Stomach (tissue), 4 donors: ENCODE results near the gene C4B.

ENCODE experiments used
- EP300 ChIP-seq: sonication (generic); formaldehyde crosslinking; IDR thresholded peaks from one replicate; pipeline ENCODE4 v1.6.1; 2017; ENCODE audit warnings: antibody characterized with exemption
- TF ChIP-seq, protein P1 (sequence below), 7 experiments: fragments of 450-650 bp in 4 of 7; fragments of 200-600 bp in 3 of 7; sonication (generic) in 3 of 7; IDR thresholded peaks; one replicate each; pipeline ENCODE4 v1.5.1; 2016 to 2019; ENCODE audit warnings: antibody characterized with exemption in 7 of 7, control low read depth in 2 of 7, mild to moderate bottlenecking in 1 of 7

DNA sequence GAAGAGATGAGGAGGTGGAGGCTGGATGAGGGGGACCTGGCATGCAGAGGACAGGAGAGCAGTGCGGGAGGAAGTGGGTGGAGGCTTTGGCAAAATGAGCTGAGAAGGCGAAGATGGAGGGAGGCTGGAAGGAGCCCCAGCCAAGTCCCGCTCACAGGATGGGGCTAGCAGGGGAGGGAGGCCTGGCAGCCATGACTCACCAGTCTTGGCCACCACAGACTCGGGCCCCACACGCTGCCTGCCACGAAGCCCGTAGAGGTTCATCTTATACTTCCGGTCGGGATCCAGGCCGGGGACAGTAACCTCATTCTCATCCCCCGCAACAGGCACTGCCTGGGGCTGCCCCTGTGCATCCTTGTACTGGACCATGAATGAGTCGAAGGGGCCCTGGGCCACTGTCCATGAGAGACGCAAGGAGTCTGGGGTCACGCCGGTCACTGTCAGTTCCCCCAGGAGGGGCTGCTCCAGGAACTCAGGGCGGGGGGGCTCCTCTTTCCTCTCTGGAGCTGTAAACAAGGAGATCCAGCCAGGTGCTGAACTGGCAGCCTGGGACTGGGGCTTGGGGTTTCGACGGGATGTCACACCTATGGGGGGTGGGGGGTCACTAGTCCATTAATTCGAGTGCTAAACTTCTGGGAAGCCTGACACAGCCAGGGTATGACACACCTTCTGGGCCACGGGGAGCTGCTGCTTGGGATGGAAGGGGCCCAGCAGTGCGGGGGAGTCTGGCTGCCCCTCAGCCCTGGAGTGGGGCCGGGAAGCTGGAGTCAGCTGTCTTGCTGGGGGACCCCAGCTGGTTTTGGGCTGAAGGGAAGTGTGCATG, 66.8 kb downstream of the C4B start:
- TF ChIP-seq, protein P1, sequence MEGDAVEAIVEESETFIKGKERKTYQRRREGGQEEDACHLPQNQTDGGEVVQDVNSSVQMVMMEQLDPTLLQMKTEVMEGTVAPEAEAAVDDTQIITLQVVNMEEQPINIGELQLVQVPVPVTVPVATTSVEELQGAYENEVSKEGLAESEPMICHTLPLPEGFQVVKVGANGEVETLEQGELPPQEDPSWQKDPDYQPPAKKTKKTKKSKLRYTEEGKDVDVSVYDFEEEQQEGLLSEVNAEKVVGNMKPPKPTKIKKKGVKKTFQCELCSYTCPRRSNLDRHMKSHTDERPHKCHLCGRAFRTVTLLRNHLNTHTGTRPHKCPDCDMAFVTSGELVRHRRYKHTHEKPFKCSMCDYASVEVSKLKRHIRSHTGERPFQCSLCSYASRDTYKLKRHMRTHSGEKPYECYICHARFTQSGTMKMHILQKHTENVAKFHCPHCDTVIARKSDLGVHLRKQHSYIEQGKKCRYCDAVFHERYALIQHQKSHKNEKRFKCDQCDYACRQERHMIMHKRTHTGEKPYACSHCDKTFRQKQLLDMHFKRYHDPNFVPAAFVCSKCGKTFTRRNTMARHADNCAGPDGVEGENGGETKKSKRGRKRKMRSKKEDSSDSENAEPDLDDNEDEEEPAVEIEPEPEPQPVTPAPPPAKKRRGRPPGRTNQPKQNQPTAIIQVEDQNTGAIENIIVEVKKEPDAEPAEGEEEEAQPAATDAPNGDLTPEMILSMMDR (IDR thresholded peaks at IDR 0.05) = no peak
- no peak for TF ChIP-seq EP300
